ENCODE measurements around the gene PMAIP1. TPM values are rescaled to one million over a fixed set of nuclear protein-coding genes. Genes with fewer than 3 reads are reported as not detected.
A peak's percentile ranks its signal among the peaks of the same experiment; 100 is the strongest.
"Not testable (repeated sequence)": the region's sequence is repeated elsewhere in the genome, so short reads cannot be mapped to it uniquely, and the experiment has no call there.

PMAIP1 gene
- polyA plus RNA-seq, 1 experiment: 57.1 TPM

DNA sequence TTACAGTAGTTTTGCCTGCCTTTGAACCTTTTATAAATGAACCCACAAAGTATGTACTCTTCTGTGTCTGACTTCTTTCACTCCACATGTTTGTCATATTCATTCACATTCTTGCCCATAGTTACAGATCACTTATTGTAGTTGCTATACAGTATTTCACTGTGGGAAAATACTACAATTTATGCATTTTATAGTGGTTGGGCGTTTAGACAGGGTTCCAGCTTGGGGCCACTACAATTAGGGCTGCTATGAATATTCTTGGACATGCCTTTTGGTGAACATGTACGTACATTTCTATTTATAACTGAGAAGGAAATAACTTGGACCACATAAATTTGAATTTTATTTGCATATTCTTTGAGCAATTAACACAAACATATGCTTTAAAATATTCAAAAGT lies 15.4 kb upstream of the PMAIP1 start:
- Histone ChIP-seq H3K27ac (ENCODE audit: low read depth, low read length) (no peak overlapping the region), H3K4me3 (ENCODE audit: low read depth, low read length) (no peak overlapping the region), H3K27me3 (ENCODE audit: control insufficient read depth, insufficient read depth, low read length) (no peaks in the 10 kb centered on the region), H3K9me3 (ENCODE audit: control insufficient read depth, insufficient read depth, low read length) (no peaks in the 10 kb centered on the region)
- POLR2A ChIA-PET: interaction anchor here (1.7 kb wide), 1 partner anchor 16 kb away, joined by 21 read pairs; the partner anchor contains the start of gene PMAIP1
- no peak for TF ChIP-seq CTCF (IDR thresholded peaks at IDR 0.05; ENCODE audit: low read depth, low read length)
- DNase-seq (ENCODE audit: low read depth, low spot score): no peak
- CTCF ChIA-PET: no interaction called here

DNA sequence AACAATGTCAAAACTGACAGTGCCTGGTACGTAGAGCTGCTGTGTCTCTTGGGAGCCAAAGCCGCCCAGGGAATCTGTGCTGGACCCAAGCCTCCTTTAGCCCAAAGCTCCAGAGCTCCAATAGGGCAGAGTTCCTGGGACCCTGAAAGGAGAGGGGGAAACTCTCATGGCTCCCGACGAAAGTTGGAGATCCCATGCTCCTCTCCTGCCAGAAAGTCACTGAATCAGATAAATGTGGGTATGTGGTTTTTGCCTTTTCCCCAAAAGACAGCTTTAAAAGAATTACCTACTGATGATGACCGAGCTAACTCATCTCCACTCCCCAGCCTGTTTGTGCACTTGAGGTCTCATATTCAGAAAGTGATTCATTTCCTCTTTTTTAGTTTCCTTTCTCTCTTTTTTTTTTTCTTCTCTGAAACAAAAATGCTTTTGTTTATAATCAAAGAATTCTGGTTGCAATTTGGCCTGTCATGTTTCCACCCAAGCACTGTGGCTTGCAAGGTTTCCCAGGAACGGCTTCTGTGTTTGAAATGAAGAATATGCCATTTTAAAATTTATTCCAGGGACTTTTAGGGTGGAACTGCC lies 14.1 kb upstream of the PMAIP1 start:
- POLR2A ChIA-PET: interaction anchor here (0.6 to 1.7 kb wide), 3 partner anchors 12 to 38 kb away, joined by 5 to 21 read pairs (median 9); partner anchors contain the start of gene PMAIP1
- TF ChIP-seq CTCF (IDR thresholded peaks at IDR 0.05; ENCODE audit: low read depth, low read length): no peak
- Histone ChIP-seq H3K4me3 (ENCODE audit: low read depth, low read length) (peak overlapping the region; percentile 11), H3K9me3 (ENCODE audit: control insufficient read depth, insufficient read depth, low read length) (no peaks in the 10 kb centered on the region), H3K27ac (ENCODE audit: low read depth, low read length) (peak overlapping the region; percentile 93), H3K27me3 (ENCODE audit: control insufficient read depth, insufficient read depth, low read length) (no peaks in the 10 kb centered on the region)
- DNase-seq (ENCODE audit: low read depth, low spot score): no peak
- CTCF ChIA-PET: interaction anchor here (0.6 to 0.8 kb wide), 3 partner anchors 13 to 1617 kb away, joined by 3 read pairs; partner anchors contain the start of gene CCBE1

DNA sequence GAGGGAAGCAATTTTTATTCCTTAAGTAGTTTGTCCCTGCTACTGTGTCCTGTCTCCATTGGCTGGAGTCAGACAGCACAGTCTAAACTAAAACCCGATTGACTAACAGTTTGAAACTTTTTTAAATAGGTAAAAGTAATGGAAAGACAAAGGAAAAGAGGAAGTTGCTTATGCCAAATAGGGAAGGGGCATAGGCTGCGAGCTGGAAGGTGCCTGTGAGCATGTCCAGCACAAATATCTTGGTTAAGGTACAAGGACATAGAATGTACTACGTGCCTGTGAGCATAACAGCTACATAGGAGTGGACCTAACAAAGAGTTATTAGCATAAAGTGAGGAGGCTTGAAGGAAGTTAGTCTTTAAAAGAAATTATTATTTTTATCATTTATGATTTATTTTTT lies 13.4 kb upstream of the PMAIP1 start:
- POLR2A ChIA-PET; CTCF ChIA-PET; DNase-seq (ENCODE audit: low read depth, low spot score); H3K27me3 ChIP-seq (ENCODE audit: control insufficient read depth, insufficient read depth, low read length); H3K4me3 ChIP-seq (ENCODE audit: low read depth, low read length); H3K9me3 ChIP-seq (ENCODE audit: control insufficient read depth, insufficient read depth, low read length): not testable (repeated sequence)
- H3K27ac ChIP-seq (ENCODE audit: low read depth, low read length): peak overlapping the region; percentile 93

DNA sequence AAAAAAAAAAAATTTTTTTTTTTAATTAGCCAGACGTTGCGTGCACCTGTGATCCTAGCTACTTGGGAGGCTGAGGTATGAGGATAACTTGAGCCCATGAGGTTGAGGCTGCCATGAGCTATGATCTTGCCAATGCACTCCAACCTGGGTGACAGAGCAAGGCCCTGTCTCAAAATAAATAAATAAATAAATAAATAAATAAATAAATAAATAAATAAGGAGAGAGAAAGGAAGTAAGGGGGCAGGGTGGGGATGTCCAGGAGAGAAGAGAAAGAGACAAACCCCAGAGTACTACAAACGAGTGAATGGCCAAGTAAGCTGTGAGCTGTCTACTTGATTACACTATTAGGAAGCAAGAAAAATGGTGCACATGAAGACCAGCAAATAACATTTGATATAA lies 7.7 kb upstream of the PMAIP1 start:
- ChIA-PET POLR2A (interaction anchor here (0.6 kb wide), 1 partner anchor 10 kb away, joined by 3 read pairs; no protein-coding TSS in a partner anchor), CTCF (interaction anchor here (1.2 kb wide), 1 partner anchor 68 kb away, joined by 3 read pairs; no protein-coding TSS in a partner anchor)
- Histone ChIP-seq H3K9me3 (ENCODE audit: control insufficient read depth, insufficient read depth, low read length) (no peaks in the 10 kb centered on the region), H3K4me3 (ENCODE audit: low read depth, low read length) (no peak overlapping the region), H3K27ac (ENCODE audit: low read depth, low read length) (no peak overlapping the region), H3K27me3 (ENCODE audit: control insufficient read depth, insufficient read depth, low read length) (no peaks in the 10 kb centered on the region)
- no peak for TF ChIP-seq CTCF (IDR thresholded peaks at IDR 0.05; ENCODE audit: low read depth, low read length)
- DNase-seq (ENCODE audit: low read depth, low spot score): no peak

DNA sequence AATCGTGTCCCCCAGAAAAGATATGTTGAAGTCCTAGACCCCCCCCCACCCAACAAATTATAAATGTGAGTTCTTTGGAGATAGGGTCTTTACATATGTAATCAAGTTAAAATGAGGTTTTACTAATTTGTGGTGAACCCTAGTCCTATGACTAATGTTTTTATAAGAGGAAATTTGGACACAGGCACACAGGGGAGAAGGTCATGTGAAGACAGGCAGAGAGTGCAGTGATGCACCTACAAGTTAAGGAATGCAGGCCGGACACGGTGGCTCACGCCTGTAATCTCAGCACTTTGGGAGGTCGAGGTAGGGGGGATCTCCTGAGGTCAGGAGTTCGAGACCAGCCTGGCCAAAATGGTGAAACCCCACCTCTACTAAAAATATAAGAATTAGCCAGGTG lies 5.8 kb upstream of the PMAIP1 start:
- H3K9me3 ChIP-seq (ENCODE audit: control insufficient read depth, insufficient read depth, low read length): peaks cover 3% of the 10 kb centered on the region; the same call in 1 of the 2 replicates
- no peak for TF ChIP-seq CTCF (IDR thresholded peaks at IDR 0.05; ENCODE audit: low read depth, low read length)
- H3K27me3 ChIP-seq (ENCODE audit: control insufficient read depth, insufficient read depth, low read length): no peaks in the 10 kb centered on the region
- CTCF ChIA-PET: no interaction called here
- H3K4me3 ChIP-seq (ENCODE audit: low read depth, low read length): no peak overlapping the region
- POLR2A ChIA-PET: no interaction called here
- DNase-seq (ENCODE audit: low read depth, low spot score): no peak
- no peak overlapping the region for H3K27ac ChIP-seq (ENCODE audit: low read depth, low read length)
